Fibroblast of peridontal ligament (primary cell): ENCODE measurements around the gene PRR13.

Source experiments
- DNase-seq: peaks from one replicate; pipeline ENCODE4 v3.0.0-alpha.2; 2010; ENCODE audit errors: extremely low read depth

PRR13 gene

GRCh38 chr12:53492830-53493609 lies 51.5 kb downstream of the PRR13 start:
- DNase-seq, result peak; percentile 82

DNA sequence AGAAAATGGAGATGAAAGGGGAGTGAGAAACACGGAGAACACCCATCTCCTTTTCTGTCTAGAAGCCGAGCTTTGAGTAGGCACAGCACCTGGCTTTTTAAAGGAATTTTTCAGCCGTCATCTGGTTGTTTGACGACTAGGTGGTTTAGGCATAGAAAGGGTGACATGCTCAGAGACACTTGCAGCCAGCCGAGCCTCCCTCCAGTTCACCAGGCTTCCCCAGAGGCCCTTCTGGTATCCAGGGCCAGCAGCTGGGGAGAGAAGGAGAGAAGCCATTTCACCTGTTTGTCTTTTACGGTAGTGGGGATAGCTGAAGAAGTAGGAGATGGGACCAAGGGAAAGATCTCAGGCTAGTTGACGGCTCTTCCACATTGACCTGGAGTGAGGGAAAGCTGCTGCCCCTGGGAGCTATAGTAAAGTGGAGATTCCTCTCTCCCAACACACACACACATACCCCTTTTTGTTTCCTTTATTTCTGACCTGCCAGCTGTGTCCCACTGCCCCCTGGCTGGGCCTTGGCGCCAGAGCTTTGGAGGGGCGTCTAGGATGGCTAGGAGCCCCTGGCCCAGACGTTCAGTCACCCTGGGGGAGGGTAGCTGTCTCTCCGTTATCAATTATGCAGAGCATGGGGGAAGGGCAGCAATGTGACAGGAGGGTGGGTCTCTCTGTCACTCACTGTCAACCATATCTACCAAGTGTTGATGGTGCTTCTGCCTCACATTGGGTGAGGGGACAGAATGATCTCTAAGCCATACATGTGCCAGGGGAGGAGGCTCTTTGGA lies 52.3 kb downstream of the PRR13 start:
- DNase-seq, result no peak
